ENCODE results near the gene PXMP4.
"Not testable (repeated sequence)": the region's sequence is repeated elsewhere in the genome, so short reads cannot be mapped to it uniquely, and the experiment has no call there.

PXMP4 gene

GRCh38 chr20:33761698-33762250 is 41.7 kb upstream of the PXMP4 start:
- H3K27ac ChIP-seq = no peak overlapping the region
- in situ Hi-C loops (cut with HindIII; ENCODE audit: low pct_ligation_motif_present, low sequenced_read_pairs) = no loop called here
- no peaks in the 10 kb centered on the region for H3K27me3 ChIP-seq (replicated peaks)
- DNase-seq = no peak
- peaks cover 4% of the 10 kb centered on the region for H3K36me3 ChIP-seq (replicated peaks)
- H3K4me3 ChIP-seq (ENCODE audit: low read depth, low read length) = no peak overlapping the region
- TF ChIP-seq CTCF (IDR thresholded peaks at IDR 0.05; ENCODE audit: low read depth, low read length, missing control alignments) = no peak

GRCh38 chr20:33757458-33757857 is 37.3 kb upstream of the PXMP4 start:
- H3K36me3 ChIP-seq (replicated peaks) = peaks cover 13% of the 10 kb centered on the region
- DNase-seq = no peak
- no peak for TF ChIP-seq CTCF (IDR thresholded peaks at IDR 0.05; ENCODE audit: low read depth, low read length, missing control alignments)
- in situ Hi-C loops (cut with HindIII; ENCODE audit: low pct_ligation_motif_present, low sequenced_read_pairs) = no loop called here
- no peak overlapping the region for H3K27ac ChIP-seq
- H3K27me3 ChIP-seq (replicated peaks) = no peaks in the 10 kb centered on the region
- H3K4me3 ChIP-seq (ENCODE audit: low read depth, low read length) = no peak overlapping the region

- Histone ChIP-seq H3K36me3 (replicated peaks) (peaks cover 13% of the 10 kb centered on the region), H3K4me3 (ENCODE audit: low read depth, low read length) (no peak overlapping the region), H3K27me3 (replicated peaks) (no peaks in the 10 kb centered on the region), H3K27ac (no peak overlapping the region)
- no peak for DNase-seq
- no peak for TF ChIP-seq CTCF (IDR thresholded peaks at IDR 0.05; ENCODE audit: low read depth, low read length, missing control alignments)
- in situ Hi-C loops (cut with HindIII; ENCODE audit: low pct_ligation_motif_present, low sequenced_read_pairs) = no loop called here
These were observed 36.9 kb upstream of the PXMP4 start for GRCh38 chr20:33757046-33757445.

- H3K4me3 ChIP-seq (ENCODE audit: low read depth, low read length); H3K27me3 ChIP-seq (replicated peaks); H3K27ac ChIP-seq; DNase-seq; in situ Hi-C loops (cut with HindIII; ENCODE audit: low pct_ligation_motif_present, low sequenced_read_pairs): not testable (repeated sequence)
- peaks cover 13% of the 10 kb centered on the region for H3K36me3 ChIP-seq (replicated peaks)
These were observed 35.9 kb upstream of the PXMP4 start for GRCh38 chr20:33755936-33756490.

GRCh38 chr20:33753763-33754162 is 33.7 kb upstream of the PXMP4 start:
- no peak overlapping the region for H3K4me3 ChIP-seq (ENCODE audit: low read depth, low read length)
- H3K27me3 ChIP-seq (replicated peaks) = no peaks in the 10 kb centered on the region
- no peak overlapping the region for H3K27ac ChIP-seq
- H3K36me3 ChIP-seq (replicated peaks) = peaks cover 13% of the 10 kb centered on the region
- in situ Hi-C loops (cut with HindIII; ENCODE audit: low pct_ligation_motif_present, low sequenced_read_pairs) = no loop called here
- TF ChIP-seq CTCF (IDR thresholded peaks at IDR 0.05; ENCODE audit: low read depth, low read length, missing control alignments) = no peak
- peak; percentile 53 for DNase-seq

DNA sequence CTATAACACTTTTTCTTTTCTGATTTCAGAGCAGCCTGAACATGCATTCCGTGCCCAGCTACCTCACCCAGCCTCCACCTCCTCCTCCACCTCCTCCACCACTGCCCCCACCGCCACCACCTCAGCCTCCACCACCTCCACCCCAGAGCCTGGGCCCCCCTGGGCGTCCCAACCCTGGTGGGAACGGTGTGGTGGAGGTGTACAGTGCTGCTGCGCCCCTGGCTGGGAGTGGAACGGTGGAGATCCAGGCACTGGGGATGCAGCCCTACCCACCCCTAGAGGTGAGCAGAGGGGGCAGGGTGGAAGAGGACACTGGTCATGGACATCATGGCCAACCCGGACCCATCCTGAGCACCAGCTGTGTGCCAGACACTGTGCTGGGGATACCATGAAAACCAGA is 33.0 kb upstream of the PXMP4 start:
- TF ChIP-seq CTCF (IDR thresholded peaks at IDR 0.05; ENCODE audit: low read depth, low read length, missing control alignments) = no peak
- Histone ChIP-seq H3K36me3 (replicated peaks) (peaks cover 13% of the 10 kb centered on the region), H3K4me3 (ENCODE audit: low read depth, low read length) (no peak overlapping the region), H3K27me3 (replicated peaks) (no peaks in the 10 kb centered on the region), H3K27ac (no peak overlapping the region)
- in situ Hi-C loops (cut with HindIII; ENCODE audit: low pct_ligation_motif_present, low sequenced_read_pairs) = no loop called here
- no peak for DNase-seq
